GM10266 (cell line): ENCODE results near the gene KRTAP10-12.
"Not testable (repeated sequence)": the region's sequence is repeated elsewhere in the genome, so short reads cannot be mapped to it uniquely, and the experiment has no call there.

Experiments used
- DNase-seq: peaks from one replicate; pipeline ENCODE4 v3.0.0; 2012; ENCODE audit errors: extremely low spot score
- TF ChIP-seq, protein P1 (sequence below): IDR thresholded peaks from 2 replicates; pipeline ENCODE4 v1.5.1; 2012; ENCODE audit warnings: mild to moderate bottlenecking, low read depth; ENCODE audit not compliant: control insufficient read depth, insufficient read depth; ENCODE audit errors: missing control alignments

Gene KRTAP10-12

DNA sequence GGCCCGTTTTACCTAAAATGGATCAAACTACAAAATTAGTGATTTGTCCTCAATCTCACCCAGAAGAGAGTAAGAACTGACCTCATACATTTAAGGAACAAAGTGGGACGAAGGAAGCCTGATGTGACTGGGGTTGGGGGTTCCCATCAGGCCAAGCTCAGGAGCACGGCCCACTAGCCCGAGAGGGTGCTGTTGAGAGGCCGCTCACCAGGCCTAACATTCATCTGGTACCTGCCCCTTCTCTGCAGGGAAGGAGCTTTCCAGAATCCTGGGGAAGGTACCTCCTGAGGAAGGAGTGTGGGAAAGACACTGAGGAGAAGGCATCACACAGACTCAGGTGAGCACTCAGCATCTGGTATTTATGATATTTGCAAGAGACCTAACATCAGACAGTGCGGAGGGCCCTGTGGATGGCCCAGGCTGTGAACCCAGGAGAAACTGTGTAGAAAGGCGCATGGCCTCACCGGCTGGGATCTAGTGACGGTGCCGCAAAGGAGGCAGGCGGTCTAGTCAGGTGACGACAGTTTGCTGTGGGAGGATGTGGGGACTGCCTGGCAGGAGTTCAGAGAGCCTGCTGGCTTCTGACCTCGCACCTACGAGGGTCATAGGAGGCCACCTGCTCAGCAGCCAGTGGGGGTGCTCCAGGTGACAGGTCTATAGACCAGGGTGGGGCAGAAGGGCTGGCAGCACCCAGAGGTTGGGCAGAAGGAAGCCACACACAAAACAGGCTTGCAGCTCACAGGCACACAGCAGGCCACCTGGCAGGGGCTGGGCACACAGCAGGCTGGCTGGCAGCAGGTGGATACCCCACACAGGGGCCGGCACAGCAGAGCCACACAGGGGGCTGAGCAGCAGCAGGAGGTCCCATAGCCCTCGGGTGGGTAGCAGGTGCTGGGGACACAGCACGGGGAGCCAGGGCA is 43.1 kb upstream of the KRTAP10-12 start:
- TF ChIP-seq, protein P1, sequence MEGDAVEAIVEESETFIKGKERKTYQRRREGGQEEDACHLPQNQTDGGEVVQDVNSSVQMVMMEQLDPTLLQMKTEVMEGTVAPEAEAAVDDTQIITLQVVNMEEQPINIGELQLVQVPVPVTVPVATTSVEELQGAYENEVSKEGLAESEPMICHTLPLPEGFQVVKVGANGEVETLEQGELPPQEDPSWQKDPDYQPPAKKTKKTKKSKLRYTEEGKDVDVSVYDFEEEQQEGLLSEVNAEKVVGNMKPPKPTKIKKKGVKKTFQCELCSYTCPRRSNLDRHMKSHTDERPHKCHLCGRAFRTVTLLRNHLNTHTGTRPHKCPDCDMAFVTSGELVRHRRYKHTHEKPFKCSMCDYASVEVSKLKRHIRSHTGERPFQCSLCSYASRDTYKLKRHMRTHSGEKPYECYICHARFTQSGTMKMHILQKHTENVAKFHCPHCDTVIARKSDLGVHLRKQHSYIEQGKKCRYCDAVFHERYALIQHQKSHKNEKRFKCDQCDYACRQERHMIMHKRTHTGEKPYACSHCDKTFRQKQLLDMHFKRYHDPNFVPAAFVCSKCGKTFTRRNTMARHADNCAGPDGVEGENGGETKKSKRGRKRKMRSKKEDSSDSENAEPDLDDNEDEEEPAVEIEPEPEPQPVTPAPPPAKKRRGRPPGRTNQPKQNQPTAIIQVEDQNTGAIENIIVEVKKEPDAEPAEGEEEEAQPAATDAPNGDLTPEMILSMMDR: no peak

DNA sequence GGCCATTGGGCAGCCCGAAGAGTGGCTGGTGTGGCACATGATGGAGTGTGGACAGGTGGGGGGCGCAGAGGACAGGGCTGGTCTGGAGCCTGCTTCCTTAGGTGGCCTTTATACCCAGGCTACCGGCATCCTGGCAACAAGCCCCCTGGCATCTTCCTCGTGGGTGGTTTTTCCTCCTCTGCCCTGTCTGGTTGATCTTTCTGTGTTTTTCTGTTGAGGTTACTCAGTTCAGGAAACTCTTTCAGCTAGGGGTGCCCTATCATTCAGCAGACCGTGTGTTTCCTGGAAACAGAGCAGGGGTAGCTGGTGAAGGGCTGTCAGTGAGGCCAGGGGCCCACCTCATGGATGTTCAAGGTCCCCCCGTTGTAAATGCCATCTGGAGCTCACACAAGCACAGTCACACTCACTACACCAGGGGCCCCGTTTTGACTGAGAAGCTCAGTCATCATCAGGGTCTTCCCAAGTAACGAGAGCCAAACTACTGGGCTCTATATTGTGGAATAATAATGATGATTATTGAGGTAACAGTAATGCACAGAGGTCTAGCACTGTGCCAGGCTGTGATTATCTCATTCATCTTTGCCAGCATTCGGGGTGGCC is 42.3 kb upstream of the KRTAP10-12 start, which contains the start of gene KRTAP12-4:
Gene KRTAP12-4, minus strand, starts transcription at position 84 of the 600 bp plus-strand sequence. Its CDS starts 45 bp downstream, at position 39.
- TF ChIP-seq, protein P1: no peak
- no peak for DNase-seq

More for the DNA sequence above, 43.1 kb upstream of the KRTAP10-12 start:
- no peak for DNase-seq

DNA sequence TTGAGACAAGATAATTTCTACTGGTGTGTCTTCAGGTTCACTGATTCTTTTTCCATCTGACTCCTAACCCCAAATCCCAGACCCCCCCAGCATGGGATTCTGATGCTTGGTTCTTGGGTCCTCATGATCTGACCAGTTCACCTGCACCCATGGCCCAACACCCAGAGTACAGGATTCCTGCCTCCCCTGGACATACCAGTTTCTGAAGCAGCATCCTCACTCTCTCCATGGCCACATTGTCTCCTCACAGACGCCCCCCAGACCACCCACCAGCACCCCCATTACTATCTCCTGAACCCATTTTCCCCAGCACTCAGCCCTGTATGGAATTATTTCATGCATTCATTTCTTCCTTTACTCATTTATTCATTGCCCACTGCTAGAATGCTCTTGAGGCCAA is 40.1 kb upstream of the KRTAP10-12 start:
- TF ChIP-seq, protein P1: no peak
- no peak for DNase-seq

DNA sequence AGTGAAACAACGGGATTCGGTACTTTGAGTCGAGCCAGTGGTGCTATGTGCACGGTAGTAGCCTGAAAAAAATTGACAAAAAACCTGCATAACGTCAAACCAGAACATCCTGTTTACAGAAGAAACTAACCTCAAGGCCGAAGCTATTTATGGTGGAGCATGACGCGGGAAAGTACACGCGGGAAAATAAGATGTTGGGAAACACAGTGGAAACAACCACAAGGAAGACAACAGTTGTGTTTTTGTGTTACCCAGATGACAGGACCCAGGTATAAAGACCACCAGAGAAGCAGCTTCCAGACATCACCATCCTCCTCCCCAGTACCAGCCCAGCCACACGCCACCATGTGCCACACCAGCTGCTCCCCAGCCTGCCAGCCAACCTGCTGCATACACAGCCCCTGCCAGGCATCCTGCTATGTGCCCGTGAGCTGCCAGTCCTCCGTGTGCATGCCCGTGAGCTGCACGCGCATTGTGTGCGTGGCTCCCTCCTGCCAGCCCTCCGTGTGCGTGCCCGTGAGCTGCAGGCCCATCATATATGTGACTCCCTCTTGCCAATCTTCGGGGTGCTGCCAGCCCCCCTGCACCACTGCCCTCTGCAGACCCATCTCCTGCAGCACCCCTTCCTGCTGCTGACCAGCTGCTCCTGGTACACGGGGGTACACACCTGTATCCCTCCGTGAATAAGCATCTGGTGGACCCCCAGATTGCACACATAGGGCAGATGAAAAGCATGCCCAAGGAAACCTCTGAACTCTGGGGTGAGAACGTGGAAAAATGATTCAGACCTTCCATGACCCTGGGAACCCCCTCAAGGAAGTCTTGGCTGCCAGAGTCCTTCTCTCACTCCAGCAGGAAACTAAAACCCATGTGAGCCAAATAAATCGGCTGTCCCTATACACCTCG is 39.1 kb upstream of the KRTAP10-12 start, which contains the start of gene KRTAP12-3:
Gene KRTAP12-3, plus strand, starts transcription at position 298 of the 906 bp plus-strand sequence. Its CDS starts 48 bp downstream, at position 346.
- no peak for DNase-seq
- TF ChIP-seq, protein P1: no peak

DNA sequence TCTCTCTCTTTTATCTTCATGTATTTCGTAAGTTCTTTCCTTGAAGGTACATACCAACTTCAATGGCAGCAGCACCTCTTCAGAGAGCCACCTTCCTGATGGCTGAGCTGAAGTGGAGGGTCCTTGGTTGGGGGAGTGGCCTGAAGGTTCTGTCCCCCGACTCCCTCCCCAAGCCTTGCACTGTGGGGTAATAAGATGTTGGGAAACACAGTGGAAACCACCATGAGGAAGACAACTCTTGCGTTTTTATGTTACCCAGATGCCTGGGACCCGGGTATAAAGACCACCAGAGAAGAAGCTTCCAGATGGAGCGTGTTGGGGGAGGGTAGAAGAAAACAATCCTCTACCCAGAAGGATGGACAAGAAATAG is 38.4 kb upstream of the KRTAP10-12 start:
- DNase-seq: no peak
- TF ChIP-seq, protein P1: no peak

DNA sequence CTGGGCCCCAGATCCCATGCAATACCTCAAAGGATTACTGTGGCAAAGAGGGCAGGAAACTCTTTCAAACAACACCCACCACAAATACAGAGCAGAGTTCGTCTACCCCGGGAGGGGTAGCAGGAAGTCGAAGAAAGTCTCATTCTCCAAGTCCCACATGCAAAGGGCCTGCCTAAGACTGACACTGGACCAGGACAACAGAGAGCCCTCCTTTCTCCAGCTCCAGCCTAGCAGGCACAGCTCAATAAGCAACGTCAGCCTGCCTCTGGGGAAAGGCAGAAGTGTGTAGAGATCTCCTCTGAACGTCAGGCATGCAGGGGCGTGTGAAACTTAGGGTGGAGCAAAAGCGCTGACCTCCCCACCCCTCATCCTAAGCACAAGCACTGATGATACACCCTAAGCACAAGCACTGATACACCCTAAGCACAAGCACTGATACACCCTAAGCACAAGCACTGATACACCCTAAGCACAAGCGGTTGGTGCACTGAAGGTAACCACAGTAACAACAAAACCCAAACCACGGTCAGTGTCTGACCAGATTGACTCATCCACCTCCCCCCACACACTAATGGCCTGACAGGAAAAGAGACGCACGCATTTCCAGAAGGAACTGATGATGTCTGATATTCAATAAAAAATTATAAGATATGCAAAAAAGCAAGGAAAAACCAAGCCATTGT is 37.9 kb upstream of the KRTAP10-12 start:
- DNase-seq: no peak
- TF ChIP-seq, protein P1: no peak

DNA sequence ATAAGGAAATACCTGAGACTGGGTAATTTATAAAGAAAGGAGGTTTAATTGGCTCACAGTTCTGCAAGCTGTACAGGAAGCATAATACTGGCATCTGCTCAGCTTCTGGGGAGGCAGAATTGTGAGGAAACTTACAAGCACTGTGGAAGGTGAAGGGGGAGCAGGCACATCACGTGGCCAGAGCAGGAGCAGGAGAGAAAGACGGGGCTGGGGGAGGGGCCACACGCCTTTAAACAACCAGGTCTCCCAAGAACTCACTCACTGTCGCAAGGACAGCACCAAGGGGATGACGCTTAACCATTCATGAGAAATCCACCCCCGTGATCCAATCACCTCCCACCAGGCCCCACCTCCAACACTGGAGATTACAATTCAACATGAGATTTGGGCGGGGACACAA is 35.4 kb upstream of the KRTAP10-12 start:
- DNase-seq: not testable (repeated sequence)
